BJ (cell line): Measurements from ENCODE around the gene CELF5. TPM values are rescaled to one million over a fixed set of nuclear protein-coding genes. Genes with fewer than 3 reads are reported as not detected.

Source experiments
- CTCF ChIA-PET: fragments of 350-600 bp; formaldehyde crosslinking; extraction: SDS; loops from one replicate; lab custom pipeline; 2021; ENCODE audit warnings: antibody characterized with exemption, inconsistent platforms; lab: Yijun Ruan, JAX
- POLR2A ChIA-PET: fragments of 300-600 bp; sonication (Branson Sonifier 250); formaldehyde crosslinking; extraction: SDS; loops from one replicate; lab custom pipeline; 2021; ENCODE audit warnings: antibody characterized with exemption; lab: Charles Lee
- DNase-seq: peaks from one replicate; pipeline ENCODE4 v3.0.0-alpha.2; 2011; ENCODE audit warnings: low read depth
- H3K27me3 ChIP-seq: 2 replicates; pipeline ENCODE4 v1.6.0; 2011; ENCODE audit warnings: low read length; ENCODE audit not compliant: control insufficient read depth, insufficient read depth
- H3K36me3 ChIP-seq: 2 replicates; pipeline ENCODE4 v1.5.1; 2011; ENCODE audit warnings: low read length; ENCODE audit not compliant: control insufficient read depth, insufficient read depth
- H3K4me3 ChIP-seq: 2 replicates; pipeline ENCODE4 v1.5.1; 2011; ENCODE audit warnings: low read depth, mild to moderate bottlenecking, control low read depth, low read length
- CTCF ChIP-seq: IDR thresholded peaks from 2 replicates; pipeline ENCODE4 v1.5.1; 2011; ENCODE audit warnings: low read depth, mild to moderate bottlenecking, control low read depth, inconsistent platforms, low read length, moderate library complexity; ENCODE audit not compliant: insufficient read depth
- polyA plus RNA-seq: library from polyadenylated mRNA; depleted of rRNA; stranded (reverse); fragments of >200 nt; gene quantifications from 2 replicates; pipeline ENCODE4 v1.2.3, GENCODE V29; 2011

Gene CELF5
- polyA plus RNA-seq, 1 experiment = 0.18 TPM

- peaks cover 24% of the 10 kb centered on the region for H3K27me3 ChIP-seq
- TF ChIP-seq CTCF = no peak
- no peak for DNase-seq
- ChIA-PET POLR2A (no interaction called here), CTCF (interaction anchor here (1.0 kb wide), 1 partner anchor 16 kb away, joined by 5 read pairs; no protein-coding TSS in a partner anchor)
- no peaks in the 10 kb centered on the region for H3K36me3 ChIP-seq
- H3K4me3 ChIP-seq = no peak overlapping the region
Measured at GRCh38 chr19:3272401-3272931, 48.0 kb downstream of the CELF5 start.

GRCh38 chr19:3272952-3273351, 48.5 kb downstream of the CELF5 start:
- peaks cover 24% of the 10 kb centered on the region for H3K27me3 ChIP-seq
- ChIA-PET CTCF (interaction anchor here (0.5 to 1.0 kb wide), 2 partner anchors 17 to 311 kb away, joined by 3 to 5 read pairs; no protein-coding TSS in a partner anchor), POLR2A (no interaction called here)
- no peak overlapping the region for H3K4me3 ChIP-seq
- DNase-seq = no peak
- no peaks in the 10 kb centered on the region for H3K36me3 ChIP-seq
- TF ChIP-seq CTCF = no peak

GRCh38 chr19:3274245-3274941, 49.9 kb downstream of the CELF5 start:
- H3K27me3 ChIP-seq = peaks cover 22% of the 10 kb centered on the region
- ChIA-PET CTCF (no interaction called here), POLR2A (no interaction called here)
- no peak for DNase-seq
- no peak for TF ChIP-seq CTCF
- no peak overlapping the region for H3K4me3 ChIP-seq
- no peaks in the 10 kb centered on the region for H3K36me3 ChIP-seq

- H3K36me3 ChIP-seq = no peaks in the 10 kb centered on the region
- H3K4me3 ChIP-seq = peak overlapping the region; percentile 60
- no peak for TF ChIP-seq CTCF
- H3K27me3 ChIP-seq = peaks cover 16% of the 10 kb centered on the region
- DNase-seq = no peak
- POLR2A ChIA-PET = interaction anchor here (0.5 kb wide), 1 partner anchor 374 kb away, joined by 3 read pairs; the partner anchor contains the start of gene ZNF57
- CTCF ChIA-PET = interaction anchor here (0.5 to 1.0 kb wide), 4 partner anchors 10 to 693 kb away, joined by 3 to 6 read pairs (median 3); no protein-coding TSS in a partner anchor
Measured at GRCh38 chr19:3274942-3275582, 50.6 kb downstream of the CELF5 start.
